ENCODE results near the gene CDH10.

CDH10 gene

DNA sequence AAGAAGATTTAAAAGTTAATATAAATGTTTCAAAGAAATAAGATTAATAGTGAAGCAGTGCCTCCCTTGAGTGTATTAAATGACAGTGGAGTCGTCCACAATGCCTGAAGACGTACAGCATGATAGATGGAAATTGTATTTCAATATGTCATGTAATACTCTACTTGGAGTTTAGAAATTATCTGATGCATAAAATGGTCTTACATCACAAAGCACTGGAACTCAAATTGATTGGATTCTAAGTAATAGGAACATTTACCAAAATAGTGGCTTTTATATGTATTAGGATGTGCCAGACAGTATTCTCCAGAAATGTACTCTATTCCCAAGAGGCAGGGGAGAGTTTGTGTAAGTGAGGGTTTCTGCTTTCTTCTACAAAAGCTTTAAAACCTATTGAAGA is 49.4 kb downstream of the CDH10 start:
- DNase-seq: no peak

DNA sequence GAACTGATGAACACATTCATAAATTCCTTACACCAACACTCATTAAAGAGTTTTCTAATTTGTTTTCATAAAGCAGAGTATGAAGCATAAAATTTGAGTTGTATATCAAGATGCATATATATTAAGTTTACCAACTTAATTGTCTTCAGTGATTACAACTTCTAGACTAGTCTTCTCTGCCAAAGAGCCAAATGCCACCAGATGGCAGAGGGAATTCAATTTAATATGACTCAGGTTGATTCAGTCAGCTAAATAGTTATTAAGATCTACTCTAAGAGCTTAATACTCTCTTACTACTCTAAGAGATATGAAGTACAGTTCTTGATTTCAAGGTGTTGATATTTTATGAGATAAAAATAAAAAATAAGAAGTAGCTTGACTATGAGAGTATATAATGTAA is 53.4 kb downstream of the CDH10 start:
- DNase-seq: no peak

- no peak for DNase-seq
Measured at GRCh38 chr5:24589566-24589965, 55.2 kb downstream of the CDH10 start.

DNA sequence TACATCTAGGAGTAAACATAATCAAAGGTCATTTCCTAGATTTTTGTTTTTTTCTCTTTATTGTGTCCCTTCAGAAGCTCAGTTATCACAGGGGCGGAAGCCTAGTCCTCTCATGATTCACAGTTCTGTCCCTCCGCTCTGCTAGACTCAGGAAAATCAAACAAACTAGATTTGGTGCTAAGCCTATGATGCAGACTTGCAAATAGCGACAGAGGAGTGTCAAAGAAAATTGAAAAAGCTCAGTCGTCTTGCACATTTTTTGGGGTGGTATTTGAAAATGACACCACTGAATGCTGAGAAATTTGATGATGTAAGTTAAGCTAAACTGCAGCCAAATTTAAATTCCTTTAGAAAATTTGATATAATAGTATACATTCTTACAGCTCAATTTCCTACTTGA is 59.0 kb downstream of the CDH10 start:
- DNase-seq: no peak

DNA sequence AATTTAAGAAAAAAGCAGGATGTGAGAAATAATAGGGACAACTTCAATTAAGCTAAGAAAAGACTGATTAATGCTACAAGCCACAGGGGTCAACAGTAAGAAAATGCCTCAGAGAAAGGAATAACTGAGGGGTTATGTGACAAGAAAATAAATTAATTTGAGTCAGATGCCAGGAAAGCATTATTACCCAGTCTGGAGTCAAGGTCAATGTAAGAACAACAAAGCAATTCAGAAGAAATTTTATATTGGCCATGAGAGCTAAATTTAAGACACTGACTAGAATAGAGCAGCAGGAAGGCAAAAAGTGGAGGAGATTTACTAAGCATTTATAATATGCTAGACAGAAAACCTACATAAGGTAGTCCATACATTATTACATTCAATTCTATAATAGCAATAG is 73.5 kb downstream of the CDH10 start:
- no peak for DNase-seq

DNA sequence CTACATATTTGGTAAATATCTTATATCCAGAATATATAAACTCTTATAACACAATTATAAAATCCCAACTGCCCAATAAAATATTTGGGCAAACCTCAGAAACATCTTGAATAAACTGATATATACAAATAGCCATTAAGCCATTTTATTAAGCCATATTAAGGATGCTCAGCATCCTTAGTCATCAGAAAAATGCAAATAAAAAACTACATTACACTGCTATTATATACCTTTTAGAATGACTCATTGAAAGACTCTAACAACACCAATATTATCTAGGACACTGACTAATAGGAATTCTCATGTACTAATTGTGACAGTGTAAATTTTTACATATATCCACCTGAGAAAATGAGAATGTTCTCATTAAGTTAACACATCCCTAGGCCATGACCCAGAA is 77.8 kb downstream of the CDH10 start:
- DNase-seq: no peak

DNA sequence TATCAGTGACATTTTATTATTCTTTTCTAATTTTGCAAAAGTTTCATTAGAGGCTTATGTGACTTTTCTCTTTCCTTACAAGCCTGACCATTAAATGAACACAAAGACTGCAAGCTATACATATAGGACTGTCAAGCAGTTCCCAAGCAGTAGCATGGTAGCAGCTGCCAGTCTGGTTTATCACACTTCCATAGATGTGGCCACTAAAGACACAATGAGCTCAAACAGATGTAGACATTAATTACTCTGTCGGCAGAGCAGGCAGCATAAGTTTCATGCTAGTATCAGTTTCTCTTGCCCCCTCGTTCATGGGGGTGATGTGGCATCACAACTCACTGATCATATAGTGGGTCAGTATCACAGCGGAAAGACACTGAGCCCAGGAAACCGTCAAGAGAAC is 89.5 kb downstream of the CDH10 start:
- DNase-seq: no peak

DNA sequence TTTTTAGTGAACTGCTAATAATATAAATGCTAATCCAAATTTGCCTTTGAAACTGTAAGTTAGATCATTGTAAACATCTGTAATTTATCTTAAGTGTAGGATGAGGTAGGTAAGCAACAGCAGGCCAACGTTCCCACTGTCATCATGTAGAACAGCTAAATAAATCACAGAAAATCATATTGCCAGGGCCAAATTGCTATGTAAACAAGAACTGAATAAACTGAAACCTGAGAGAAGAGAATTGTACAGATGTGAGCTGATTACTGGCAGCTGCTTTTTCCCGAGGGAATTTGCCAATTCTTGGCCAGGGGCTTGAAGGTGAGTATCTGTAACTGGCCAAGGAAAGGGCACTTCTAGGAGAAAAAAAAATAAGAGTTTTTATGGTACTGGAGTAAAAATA is 97.6 kb downstream of the CDH10 start:
- no peak for DNase-seq

- DNase-seq: no peak
Measured at GRCh38 chr5:24539613-24540012, 105.2 kb downstream of the CDH10 start.

DNA sequence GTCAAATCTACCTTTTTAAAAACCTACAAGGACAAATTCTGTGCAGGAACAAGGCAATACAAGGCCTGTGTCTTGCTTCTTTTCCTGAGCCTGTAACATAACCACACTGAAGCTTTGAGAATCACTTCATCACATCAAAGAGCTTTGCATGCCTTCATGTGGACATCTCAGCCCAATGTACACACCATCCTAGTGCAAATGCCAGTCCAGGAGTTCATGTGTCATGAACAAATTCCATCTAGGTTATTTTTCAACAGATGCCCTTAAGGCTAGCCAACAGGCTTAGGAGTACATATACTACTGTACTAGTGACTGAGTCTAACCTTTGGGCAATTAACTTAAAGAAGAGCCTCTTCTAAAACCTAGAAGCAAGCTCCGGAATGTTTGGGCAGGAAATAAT is 106.4 kb downstream of the CDH10 start:
- DNase-seq: no peak

DNA sequence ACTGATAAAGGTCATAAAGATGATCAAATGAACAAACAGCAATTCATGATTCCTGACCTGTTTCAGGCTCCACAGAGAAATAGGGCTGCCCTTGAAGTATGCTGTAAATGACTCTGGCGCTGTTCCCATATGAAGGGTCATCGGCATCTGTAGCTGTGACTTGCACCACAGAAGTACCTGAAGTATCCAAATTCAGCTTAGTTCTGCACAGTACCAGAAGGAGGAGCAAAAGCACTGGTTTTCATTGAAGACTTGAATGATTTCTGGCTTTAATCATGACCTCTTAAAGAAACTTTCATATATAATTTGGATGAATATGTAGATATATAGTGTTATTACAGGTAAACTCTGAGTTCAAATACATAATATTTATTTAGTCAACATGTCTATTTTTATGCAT is 109.1 kb downstream of the CDH10 start:
- DNase-seq: no peak

DNA sequence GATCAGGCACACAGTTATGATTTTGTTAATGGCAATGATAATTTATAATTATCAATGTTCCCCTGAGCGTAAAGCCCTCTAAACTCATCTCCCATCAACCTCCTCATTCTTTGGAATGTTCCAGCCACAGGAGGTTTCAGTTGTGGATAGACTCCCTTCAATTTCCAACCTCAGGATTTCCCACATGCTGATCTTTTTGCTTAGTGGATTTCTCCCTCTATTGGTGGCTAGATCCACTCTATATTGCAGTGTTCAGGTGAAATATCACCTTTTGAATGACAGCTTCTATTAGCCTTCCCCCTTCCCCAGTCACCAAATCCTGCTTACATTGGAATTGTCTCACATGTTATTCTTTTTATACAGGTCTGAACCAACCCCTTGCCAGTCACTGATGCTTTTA is 113.9 kb downstream of the CDH10 start:
- DNase-seq: no peak

GRCh38 chr5:24525414-24525813 is 119.4 kb downstream of the CDH10 start:
- DNase-seq: no peak

- no peak for DNase-seq
Measured at GRCh38 chr5:24512423-24512822, 132.4 kb downstream of the CDH10 start.

DNA sequence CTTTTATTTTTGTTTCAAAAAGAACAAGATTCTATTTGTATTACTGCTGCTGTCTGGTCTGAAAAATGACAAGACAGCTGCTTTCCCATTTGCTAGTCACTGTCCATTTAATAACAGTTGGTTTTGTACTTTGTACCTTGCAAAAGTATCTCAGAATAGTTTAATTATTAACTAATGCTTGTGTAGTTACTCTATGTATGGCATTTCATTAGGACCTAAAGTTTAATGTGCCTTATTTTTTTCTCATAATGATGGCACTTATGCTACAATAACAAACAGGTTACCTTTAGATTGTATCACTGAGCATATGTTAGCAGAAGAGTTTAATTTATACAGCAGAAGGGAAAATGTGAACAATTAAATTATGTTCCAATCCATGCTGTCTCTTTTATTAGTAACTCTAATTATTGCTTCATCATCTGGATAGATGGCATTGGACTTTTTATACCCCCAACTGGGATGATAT is 134.2 kb downstream of the CDH10 start:
- no peak for DNase-seq

DNA sequence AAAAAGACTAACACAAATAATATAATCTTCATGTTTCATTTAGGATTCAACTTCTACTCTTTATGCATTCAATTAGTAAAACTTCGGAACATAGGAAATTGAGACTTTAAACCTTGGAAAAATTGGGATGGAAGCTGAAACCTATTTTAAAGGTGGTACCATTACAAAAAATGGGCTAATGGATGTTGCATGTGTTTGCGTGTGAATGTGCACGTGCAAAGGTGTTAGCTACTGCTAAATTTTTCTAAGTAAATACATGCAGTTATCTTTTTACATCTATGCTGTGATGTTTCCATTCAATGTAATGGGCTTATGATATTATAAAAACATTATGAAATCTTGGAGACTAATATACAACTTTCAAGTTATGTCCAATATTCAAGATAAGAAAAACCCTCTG is 134.8 kb downstream of the CDH10 start:
- DNase-seq: no peak

DNA sequence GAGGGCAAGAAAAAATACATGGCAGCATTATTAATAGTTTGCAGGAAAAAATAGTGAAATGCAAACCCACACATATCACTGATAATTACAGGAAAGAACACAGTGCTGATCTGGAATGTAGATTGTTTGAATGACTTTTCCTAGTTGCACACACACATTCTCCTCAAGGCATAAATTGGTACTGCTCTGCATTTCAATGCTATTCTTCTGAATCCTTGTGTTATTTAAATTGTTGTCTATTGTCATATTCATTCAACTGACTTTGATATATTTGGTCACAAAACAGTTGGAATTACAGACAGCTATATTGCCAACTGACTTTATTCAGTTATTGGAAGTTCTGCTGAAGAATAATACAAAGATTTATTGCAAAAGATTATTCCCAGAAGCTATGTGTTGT is 139.5 kb downstream of the CDH10 start:
- DNase-seq: no peak

DNA sequence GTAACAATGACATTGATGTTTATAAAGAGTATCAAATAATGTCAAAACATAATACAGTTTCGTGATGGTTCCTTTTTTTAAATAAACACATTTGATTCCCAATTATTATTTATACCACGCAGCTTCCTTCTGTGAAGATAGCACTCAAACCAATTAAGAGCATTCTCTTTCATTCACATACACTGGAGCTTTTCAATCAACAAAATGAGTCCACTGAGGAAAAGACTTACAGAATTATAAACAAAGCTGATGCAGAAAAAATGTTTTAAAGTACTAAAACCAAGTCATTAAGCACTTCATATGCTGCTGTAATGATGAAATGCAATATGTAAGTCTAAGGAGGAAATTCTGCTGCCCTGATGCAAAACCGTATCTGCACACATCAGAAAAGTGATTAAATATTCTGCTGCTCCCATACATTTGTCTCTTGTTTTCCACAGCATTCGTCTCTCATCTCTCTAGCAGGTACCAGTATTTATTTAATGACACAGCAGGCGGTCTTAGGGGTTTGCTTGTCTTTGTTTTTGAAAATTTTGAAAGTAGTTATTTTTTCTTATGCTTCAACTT is 147.1 kb downstream of the CDH10 start:
- DNase-seq: no peak

- DNase-seq: no peak
Measured at GRCh38 chr5:24497145-24497544, 147.6 kb downstream of the CDH10 start.

DNA sequence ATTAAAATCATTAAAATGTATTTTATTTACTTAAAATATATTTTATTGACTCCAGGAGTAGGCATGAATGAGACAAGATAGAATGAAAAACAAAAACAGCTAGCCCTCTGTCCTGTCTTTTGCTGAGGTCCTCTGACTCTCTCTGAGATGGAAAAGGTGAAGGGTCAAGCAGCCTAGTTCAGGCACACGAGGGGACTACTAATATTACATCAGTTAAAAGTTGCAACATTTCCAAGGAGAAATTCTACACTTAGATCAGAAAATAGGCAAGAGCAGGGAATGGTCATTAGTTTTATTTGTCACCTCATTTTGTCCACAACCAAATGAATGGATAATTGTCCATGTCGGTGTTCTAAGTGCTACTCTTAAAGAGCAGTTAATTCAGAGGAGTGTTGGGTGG is 148.5 kb downstream of the CDH10 start:
- no peak for DNase-seq

DNA sequence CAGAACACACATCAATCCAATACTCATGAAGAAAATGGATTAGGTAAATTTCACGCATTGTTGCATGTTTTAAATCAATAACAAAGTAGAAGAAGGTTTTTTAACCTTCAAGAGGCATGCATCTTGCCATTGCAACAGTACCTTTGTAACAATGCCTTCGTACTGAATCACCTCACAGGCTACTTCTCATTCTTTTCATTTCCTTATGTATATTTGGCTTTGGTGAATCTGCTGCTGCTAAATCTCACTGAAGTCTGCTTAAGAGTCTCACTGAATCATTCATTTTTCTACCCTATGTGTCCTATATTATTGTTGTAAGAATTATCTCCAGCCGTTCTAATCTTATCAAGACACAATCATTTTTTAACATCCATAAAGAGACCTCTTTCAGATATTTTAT is 152.5 kb downstream of the CDH10 start:
- DNase-seq: no peak

DNA sequence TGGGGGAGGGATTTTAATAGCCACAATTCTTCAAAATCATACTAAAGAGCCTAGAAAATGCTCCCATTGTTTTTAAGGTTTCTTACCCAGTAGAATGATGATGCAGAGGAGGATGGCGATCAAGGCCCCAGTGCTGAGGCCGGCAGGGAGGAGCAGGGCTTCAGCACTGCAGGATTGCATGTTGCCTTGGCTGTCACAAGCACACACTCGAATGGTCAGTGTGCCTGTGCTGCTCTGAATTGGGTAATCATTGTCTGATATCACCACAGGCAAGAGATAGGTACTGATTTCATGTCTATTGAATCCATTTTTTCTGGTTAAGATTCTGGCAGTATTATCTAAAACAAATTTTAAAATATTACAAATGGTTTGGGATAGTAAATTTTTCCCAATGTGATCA is 153.3 kb downstream of the CDH10 start:
- no peak for DNase-seq

GRCh38 chr5:24487368-24488229 is 157.2 kb downstream of the CDH10 start:
- no peak for DNase-seq

- no peak for DNase-seq
Measured at GRCh38 chr5:24480952-24481351, 163.8 kb downstream of the CDH10 start.

- no peak for DNase-seq
Measured at GRCh38 chr5:24477958-24478357, 166.8 kb downstream of the CDH10 start.

All from activated effector memory CD4-positive, alpha-beta T cell treated with Interleukin-2 at 50 U/mL for 16 hours (primary cell).